VCaP (cell line): Measurements from ENCODE around the gene PSMG4.

ENCODE experiments used
- H3K27ac ChIP-seq: fragments of 450-650 bp; 2 replicates; pipeline ENCODE4 v1.5.1; 2017
- CTCF ChIP-seq: fragments of 450-650 bp; conservative IDR thresholded peaks from 2 replicates; pipeline ENCODE4 v1.5.1; 2017; ENCODE audit warnings: mild to moderate bottlenecking, moderate library complexity

PSMG4 gene

GRCh38 chr6:3288711-3289663 is 30.2 kb downstream of the PSMG4 start:
- no peak for TF ChIP-seq CTCF

DNA sequence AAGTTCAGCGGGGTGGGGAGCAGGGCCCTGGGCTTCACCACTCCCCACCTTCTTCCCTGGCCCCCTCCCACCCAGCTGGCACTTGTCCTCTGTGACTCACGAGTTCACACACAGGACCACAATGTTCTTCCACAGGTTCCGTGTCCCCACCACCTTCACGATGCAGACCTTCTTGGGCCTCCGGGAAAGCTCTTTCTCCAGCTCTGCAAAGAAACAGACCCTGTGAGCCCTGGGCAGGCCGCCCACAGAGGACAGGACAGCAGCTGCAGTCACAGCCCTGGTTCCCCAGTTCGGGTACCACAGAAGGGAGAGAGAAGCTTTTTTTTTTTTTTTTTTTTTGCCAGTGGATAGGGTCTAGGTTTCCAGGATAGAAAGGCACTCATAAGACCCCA is 30.9 kb downstream of the PSMG4 start:
- TF ChIP-seq CTCF = no peak
- H3K27ac ChIP-seq = no peak overlapping the region

More at GRCh38 chr6:3288711-3289663, 30.2 kb downstream of the PSMG4 start:
- H3K27ac ChIP-seq = no peak overlapping the region

DNA sequence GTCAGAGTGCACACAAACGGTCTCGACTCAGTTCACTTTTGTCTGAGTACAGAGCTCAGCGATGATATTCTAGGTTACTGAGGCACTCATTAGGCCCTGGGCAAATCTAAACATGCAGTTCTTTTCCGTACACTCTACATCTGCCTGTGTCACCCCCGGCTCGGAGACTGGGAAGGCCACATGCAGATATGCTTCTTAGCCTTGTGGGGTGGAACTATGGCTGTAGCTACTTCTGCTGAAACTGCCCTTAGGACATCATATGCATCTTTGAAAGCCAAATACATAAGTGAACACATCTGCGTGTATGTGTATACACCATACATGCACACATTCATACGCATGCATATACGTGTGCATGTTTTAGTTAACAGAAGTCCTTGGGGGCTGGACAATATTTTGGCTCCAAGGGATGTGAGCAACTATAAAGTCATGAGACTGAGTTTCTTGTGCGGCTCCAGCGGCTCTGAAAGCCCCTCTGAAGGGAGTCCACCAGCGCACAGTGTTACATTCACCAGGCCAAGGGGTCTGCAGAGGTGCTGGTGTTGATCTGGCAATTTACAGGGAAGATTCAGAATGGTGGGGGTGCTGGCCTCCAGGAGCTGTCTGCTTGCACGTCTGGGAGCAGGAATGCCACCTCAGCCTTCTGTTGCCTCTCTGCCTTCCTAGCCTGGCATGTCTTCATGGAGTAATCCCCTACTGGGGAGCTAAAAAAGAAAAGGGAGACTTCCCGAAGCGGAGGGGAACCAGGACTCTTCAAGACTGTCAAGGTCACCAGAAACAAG is 31.6 kb downstream of the PSMG4 start:
- no peak overlapping the region for H3K27ac ChIP-seq
- no peak for TF ChIP-seq CTCF

DNA sequence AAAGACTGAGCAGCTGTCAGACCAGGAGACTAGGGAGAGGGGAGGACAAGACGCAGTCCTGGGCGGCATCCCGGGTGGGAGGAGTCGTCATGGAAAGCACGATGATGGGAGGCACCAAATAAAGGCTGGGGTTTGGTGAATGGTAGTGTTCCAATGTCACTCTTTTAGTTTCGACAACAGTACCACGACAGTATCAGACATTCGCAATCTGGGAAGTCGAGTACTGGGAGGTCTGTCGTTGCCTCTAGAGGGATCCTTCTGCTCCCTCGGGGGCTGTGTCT is 32.1 kb downstream of the PSMG4 start:
- no peak overlapping the region for H3K27ac ChIP-seq
- TF ChIP-seq CTCF = no peak

GRCh38 chr6:3291346-3291745 is 32.6 kb downstream of the PSMG4 start:
- no peak for TF ChIP-seq CTCF
- no peak overlapping the region for H3K27ac ChIP-seq

- no peak for TF ChIP-seq CTCF
- no peak overlapping the region for H3K27ac ChIP-seq
Observed at GRCh38 chr6:3291987-3292386, 33.2 kb downstream of the PSMG4 start.

DNA sequence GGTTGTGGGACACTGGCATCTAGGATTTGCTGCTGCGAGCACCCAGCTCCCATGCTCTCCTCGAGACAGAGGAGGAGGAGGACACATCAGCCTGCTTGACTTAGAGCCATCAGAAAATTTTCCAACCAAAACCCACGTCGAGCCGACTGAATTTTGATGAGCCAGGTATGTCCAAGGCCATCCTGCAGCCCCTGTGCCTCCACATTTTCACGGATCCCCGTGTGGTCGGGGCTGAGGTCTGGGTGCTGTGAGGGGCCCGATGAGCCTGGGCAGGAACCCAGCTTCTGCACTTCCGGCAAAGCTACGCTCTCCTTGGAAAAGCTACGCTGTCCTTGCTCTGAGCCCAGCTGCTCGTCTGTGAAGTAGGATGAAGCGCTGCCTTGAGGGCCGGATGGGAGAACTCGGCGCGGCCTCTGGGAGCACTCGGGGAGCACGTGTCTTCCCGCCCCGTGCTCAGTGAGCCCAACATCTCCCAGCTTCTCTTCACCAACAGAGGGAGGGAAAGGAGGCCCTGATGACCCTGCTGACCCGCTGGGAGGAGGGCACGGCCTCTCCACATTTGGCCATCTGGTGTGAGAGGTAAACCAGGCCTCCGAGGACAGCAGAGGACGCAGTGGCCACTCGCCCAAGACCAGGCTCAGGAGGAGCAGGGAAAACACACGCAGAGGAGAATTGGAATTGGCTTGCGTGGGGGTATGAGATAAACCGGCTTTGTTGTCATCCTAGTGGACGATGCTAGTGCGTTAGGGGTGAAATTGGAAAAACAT is 33.9 kb downstream of the PSMG4 start:
- no peak overlapping the region for H3K27ac ChIP-seq
- no peak for TF ChIP-seq CTCF
